ENCODE measurements around the gene WDR1. TPM values are rescaled to one million over a fixed set of nuclear protein-coding genes. Genes with fewer than 3 reads are reported as not detected.

The WDR1 gene
- total and polyA plus RNA-seq, 2 of the 13 experiments (the other 11 are each of a cell fraction or from before 2014, with no cell fraction given) = 106 to 198 TPM

GRCh38 chr4:10114147-10114546, 2.5 kb downstream of the WDR1 start:
- in situ Hi-C loops (cut with HindIII; ENCODE audit: extremely low pct_ligation_motif_present, low pct_unique_long_range_greater_than_20kb) (no loop called here), intact Hi-C loops (cut with micrococcal nuclease; ENCODE audit: unreplicated experiment) (no loop called here)
- ATAC-seq (no peak), FAIRE-seq (no peak), DNase-seq (ENCODE audit: low spot score) (no peak)
- Histone ChIP-seq H3K9me3 (ENCODE audit: low read length) (no peaks in the 10 kb centered on the region), H3K9ac (ENCODE audit: insufficient read depth, low read depth, low read length) (no peak overlapping the region), H3K79me2 (ENCODE audit: insufficient read depth, low read length) (peaks cover 73% of the 10 kb centered on the region), H3K36me3 (replicated peaks in 1 of 2; ENCODE audit: control insufficient read depth in 1 of 2, insufficient read depth in 2 of 2, low read length in 2 of 2) (peaks cover 28 to 59% of the 10 kb centered on the region in 2 experiments), H4K20me1 (ENCODE audit: insufficient read depth, low read length) (peaks cover 26% of the 10 kb centered on the region; the same call in 1 of the 2 replicates), H2AFZ (ENCODE audit: low read length) (no peak overlapping the region), H3K4me3 (replicated peaks in 1 of 3; ENCODE audit: insufficient read depth in 1 of 3, low read depth in 2 of 3, low read length in 3 of 3) (no peak overlapping the region), H3K4me1 (ENCODE audit: insufficient read depth, low read length) (peaks cover 89% of the 10 kb centered on the region), H3K4me2 (ENCODE audit: low read depth, low read length) (peak overlapping the region; percentile 92; the same call in 1 of the 2 replicates), H3K27me3 (ENCODE audit: control insufficient read depth in 1 of 2, insufficient read depth in 2 of 2, low read length in 2 of 2) (no peaks in the 10 kb centered on the region), H3K27ac (ENCODE audit: extremely low read length, insufficient read depth, low read length) (no peak overlapping the region)
- WGBS (ENCODE audit: low lambda C conversion rate) = 92% methylated on average over 4 of the region's 4 CpGs
- POLR2A ChIA-PET = interaction anchor here (1.6 to 4.5 kb wide), 2 partner anchors 9 to 93 kb away, joined by 4 to 29 read pairs; partner anchors contain the start of gene SLC2A9
- TF ChIP-seq ATF7-NPFF (CRISPR knock-in tag; IDR thresholded peaks at IDR 0.05; ENCODE audit: low read depth) = no peak
- 0 out of 2 replicates have a peak, but pooled peaks have one; percentile 16 for TF ChIP-seq RBFOX2 (IDR thresholded peaks at IDR 0.05; ENCODE audit: low read depth, low read length)
- CTCF ChIA-PET (ENCODE audit: low intra/inter-chr PET ratio, low total read pairs) = no interaction called here
- BruUV-seq (replicated peaks) = no TSS peak

GRCh38 chr4:10113362-10114047, 3.1 kb downstream of the WDR1 start:
- no peak for FAIRE-seq
- no peaks in the 10 kb centered on the region for H3K9me3 ChIP-seq (ENCODE audit: low read length)
- H3K4me1 ChIP-seq (ENCODE audit: insufficient read depth, low read length) = peaks cover 89% of the 10 kb centered on the region
- no peak overlapping the region for H2AFZ ChIP-seq (ENCODE audit: low read length)
- no peak overlapping the region for H3K4me2 ChIP-seq (ENCODE audit: low read depth, low read length)
- peaks cover 79% of the 10 kb centered on the region for H3K79me2 ChIP-seq (ENCODE audit: insufficient read depth, low read length)
- ChIA-PET CTCF (ENCODE audit: low intra/inter-chr PET ratio, low total read pairs) (no interaction called here), POLR2A (no interaction called here)
- in situ Hi-C loops (cut with HindIII; ENCODE audit: extremely low pct_ligation_motif_present, low pct_unique_long_range_greater_than_20kb) = no loop called here
- 89% methylated on average over 12 of the region's 12 CpGs for WGBS (ENCODE audit: low lambda C conversion rate)
- H3K4me3 ChIP-seq (replicated peaks in 1 of 3; ENCODE audit: insufficient read depth in 1 of 3, low read depth in 2 of 3, low read length in 3 of 3) = no peak overlapping the region
- H3K27me3 ChIP-seq (ENCODE audit: control insufficient read depth in 1 of 2, insufficient read depth in 2 of 2, low read length in 2 of 2) = no peaks in the 10 kb centered on the region
- no peak for ATAC-seq
- intact Hi-C loops (cut with micrococcal nuclease; ENCODE audit: unreplicated experiment) = no loop called here
- no peak overlapping the region for H3K27ac ChIP-seq (ENCODE audit: extremely low read length, insufficient read depth, low read length)
- peaks cover 31 to 64% of the 10 kb centered on the region in 2 experiments for H3K36me3 ChIP-seq (replicated peaks in 1 of 2; ENCODE audit: control insufficient read depth in 1 of 2, insufficient read depth in 2 of 2, low read length in 2 of 2)
- no peak for DNase-seq (ENCODE audit: low spot score)
- H3K9ac ChIP-seq (ENCODE audit: insufficient read depth, low read depth, low read length) = no peak overlapping the region
- no TSS peak for BruUV-seq (replicated peaks)
- peaks cover 32% of the 10 kb centered on the region for H4K20me1 ChIP-seq (ENCODE audit: insufficient read depth, low read length)
- TF ChIP-seq BATF2 (CRISPR knock-in tag; IDR thresholded peaks at IDR 0.05) = no peak
- TF ChIP-seq CBX2 (IDR thresholded peaks at IDR 0.05; ENCODE audit: low read depth, low read length) = no peak
- TF ChIP-seq CBX2 (CRISPR knock-in tag; IDR thresholded peaks at IDR 0.05; ENCODE audit: low read depth) = no peak
- no peak for TF ChIP-seq HOXA9 (CRISPR knock-in tag; IDR thresholded peaks at IDR 0.05; ENCODE audit: borderline replicate concordance)
- TF ChIP-seq ZSCAN29 (CRISPR knock-in tag; conservative IDR thresholded peaks at IDR 0.05) = no peak
- no peak for TF ChIP-seq SNAPC4 (CRISPR knock-in tag; IDR thresholded peaks at IDR 0.05)
- TF ChIP-seq ZNF34 (CRISPR knock-in tag; IDR thresholded peaks at IDR 0.05; ENCODE audit: borderline replicate concordance) = no peak
- TF ChIP-seq JDP2 (CRISPR knock-in tag; IDR thresholded peaks at IDR 0.05; ENCODE audit: borderline replicate concordance) = no peak
- no peak for TF ChIP-seq BRD4 (CRISPR knock-in tag; IDR thresholded peaks at IDR 0.05)
- TF ChIP-seq CHCHD3 (CRISPR knock-in tag; IDR thresholded peaks at IDR 0.05) = no peak
